ENCODE measurements around the gene FOXJ3.

Gene FOXJ3

GRCh38 chr1:42163536-42164503 is 171.2 kb downstream of the FOXJ3 start:
- DNase-seq = no peak

- DNase-seq = no peak
Measured at GRCh38 chr1:42163114-42163513, 171.9 kb downstream of the FOXJ3 start.

GRCh38 chr1:42162181-42162580 is 172.9 kb downstream of the FOXJ3 start:
- DNase-seq = no peak

GRCh38 chr1:42158189-42158588 is 176.8 kb downstream of the FOXJ3 start:
- DNase-seq = no peak

GRCh38 chr1:42157667-42158066 is 177.4 kb downstream of the FOXJ3 start:
- no peak for DNase-seq

GRCh38 chr1:42155362-42155761 is 179.7 kb downstream of the FOXJ3 start:
- DNase-seq = no peak

GRCh38 chr1:42154685-42155084 is 180.3 kb downstream of the FOXJ3 start:
- no peak for DNase-seq

- DNase-seq = no peak
Measured at GRCh38 chr1:42153624-42154023, 181.4 kb downstream of the FOXJ3 start.

- DNase-seq = no peak
Measured at GRCh38 chr1:42152907-42153600, 182.0 kb downstream of the FOXJ3 start, which contains the start of gene GUCA2B. GUCA2B (plus strand) TSS chr1:42153410; CDS start chr1:42153451, 41 bp downstream.

GRCh38 chr1:42152119-42152518 is 182.9 kb downstream of the FOXJ3 start:
- no peak for DNase-seq

GRCh38 chr1:42150651-42151050 is 184.4 kb downstream of the FOXJ3 start:
- no peak for DNase-seq

GRCh38 chr1:42148166-42148565 is 186.9 kb downstream of the FOXJ3 start:
- DNase-seq = no peak

- DNase-seq = peak; percentile 54 to 60
Measured at GRCh38 chr1:42146626-42147320, 188.3 kb downstream of the FOXJ3 start.

GRCh38 chr1:42145764-42146625 is 189.0 kb downstream of the FOXJ3 start:
- no peak for DNase-seq

GRCh38 chr1:42145389-42145716 is 189.7 kb downstream of the FOXJ3 start:
- no peak for DNase-seq

- DNase-seq = no peak
Measured at GRCh38 chr1:42144711-42145388, 190.2 kb downstream of the FOXJ3 start.

GRCh38 chr1:42143896-42144710 is 190.9 kb downstream of the FOXJ3 start:
- DNase-seq = no peak

- DNase-seq = no peak
Measured at GRCh38 chr1:42142894-42143675, 191.9 kb downstream of the FOXJ3 start.

- no peak for DNase-seq
Measured at GRCh38 chr1:42141978-42142377, 193.1 kb downstream of the FOXJ3 start.

- DNase-seq = no peak
Measured at GRCh38 chr1:42140191-42140590, 194.8 kb downstream of the FOXJ3 start.
